ENCODE results near the gene ZNF467.

- TF ChIP-seq POLR2A (IDR thresholded peaks at IDR 0.05) (no peak), CTCF (IDR thresholded peaks at IDR 0.05) (no peak)
Observed at GRCh38 chr7:149769915-149770314, 3.5 kb downstream of the ZNF467 start.

Data from testis (tissue), 2 donors.